Mesenchymal stem cell (in vitro differentiated cells and primary cell): ENCODE results near the gene PEX11G.
A peak's percentile ranks its signal among the peaks of the same experiment; 100 is the strongest.
"Not testable (repeated sequence)": the region's sequence is repeated elsewhere in the genome, so short reads cannot be mapped to it uniquely, and the experiment has no call there.

Source experiments
- DNase-seq: peaks from one replicate; pipeline ENCODE4 v3.0.0-alpha.2; 2013
- H2AFZ ChIP-seq: one replicate; pipeline ENCODE4 v1.6.1; 2013; ENCODE audit warnings: low read depth, mild to moderate bottlenecking, control low read depth, inconsistent platforms, low read length, moderate library complexity
- H2AK5ac ChIP-seq: 2 replicates; pipeline ENCODE4 v1.6.1; 2013; ENCODE audit warnings: low read length, moderate library complexity, mild to moderate bottlenecking, inconsistent platforms; ENCODE audit not compliant: severe bottlenecking
- H2BK120ac ChIP-seq: one replicate; pipeline ENCODE4 v1.6.1; 2013; ENCODE audit warnings: low read depth, mild to moderate bottlenecking, inconsistent platforms, low read length, moderate library complexity
- H2BK12ac ChIP-seq, 2 experiments: one replicate each; pipeline ENCODE4 v1.6.1; 2013; ENCODE audit warnings: inconsistent platforms in 2 of 2, low read length in 2 of 2, mild to moderate bottlenecking in 2 of 2, moderate library complexity in 2 of 2, control low read depth in 1 of 2
- H2BK15ac ChIP-seq: one replicate; pipeline ENCODE4 v1.6.1; 2013; ENCODE audit warnings: mild to moderate bottlenecking, low read depth, inconsistent platforms; ENCODE audit not compliant: poor library complexity, severe bottlenecking
- H2BK5ac ChIP-seq: 2 replicates; pipeline ENCODE4 v1.6.1; 2013; ENCODE audit warnings: low read depth, mild to moderate bottlenecking, low read length, control low read depth, inconsistent platforms; ENCODE audit not compliant: poor library complexity, severe bottlenecking
- H3K14ac ChIP-seq, 2 experiments: one replicate each; pipeline ENCODE4 v1.6.1; 2013; ENCODE audit warnings: inconsistent platforms in 2 of 2, low read length in 2 of 2, control low read depth in 1 of 2, mild to moderate bottlenecking in 1 of 2, moderate library complexity in 1 of 2
- H3K18ac ChIP-seq, 2 experiments: one replicate each; pipeline ENCODE4 v1.6.1; 2013; ENCODE audit warnings: inconsistent platforms in 2 of 2, low read length in 2 of 2, control low read depth in 1 of 2, low read depth in 1 of 2, mild to moderate bottlenecking in 1 of 2
- H3K23ac ChIP-seq, 2 experiments: one replicate each; pipeline ENCODE4 v1.6.1; 2013; ENCODE audit warnings: inconsistent platforms in 2 of 2, low read length in 2 of 2, mild to moderate bottlenecking in 2 of 2, moderate library complexity in 2 of 2, control low read depth in 1 of 2
- H3K27ac ChIP-seq: 2 replicates; pipeline ENCODE4 v1.5.1; 2013; ENCODE audit warnings: mild to moderate bottlenecking, moderate library complexity, low read length, control low read depth, inconsistent platforms; ENCODE audit not compliant: poor library complexity, severe bottlenecking
- H3K27me3 ChIP-seq, 2 experiments: 2 replicates each; pipeline versions ENCODE4 v1.6.1 to v1.7.0; 2013; ENCODE audit warnings: low read length in 2 of 2, mild to moderate bottlenecking in 2 of 2, moderate library complexity in 2 of 2, control low read depth in 1 of 2, inconsistent platforms in 1 of 2; ENCODE audit not compliant: control insufficient read depth in 1 of 2, insufficient read depth in 1 of 2
- H3K36me3 ChIP-seq, 2 experiments: 2 replicates each; pipeline versions ENCODE4 v1.6.1 to v1.7.0; 2013; ENCODE audit warnings: low read length in 2 of 2, control low read depth in 1 of 2, inconsistent platforms in 1 of 2, low read depth in 1 of 2, mild to moderate bottlenecking in 1 of 2; ENCODE audit not compliant: insufficient read depth in 2 of 2, control insufficient read depth in 1 of 2
- H3K4ac ChIP-seq, 2 experiments: one replicate each; pipeline ENCODE4 v1.6.1; 2013; ENCODE audit warnings: inconsistent platforms in 2 of 2, low read length in 2 of 2, mild to moderate bottlenecking in 2 of 2, moderate library complexity in 2 of 2, control low read depth in 1 of 2, low read depth in 1 of 2
- H3K4me1 ChIP-seq: 2 replicates; pipeline ENCODE4 v1.6.1; 2013; ENCODE audit warnings: low read depth, low read length, control low read depth; ENCODE audit not compliant: control insufficient read depth, insufficient read depth
- H3K4me2 ChIP-seq: 2 replicates; pipeline ENCODE4 v1.6.1; 2013; ENCODE audit warnings: low read length, mild to moderate bottlenecking, inconsistent platforms; ENCODE audit not compliant: poor library complexity, severe bottlenecking
- H3K4me3 ChIP-seq, 2 experiments: 2 replicates each; pipeline versions ENCODE4 v1.5.1 to v1.7.0; 2013; ENCODE audit warnings: low read length in 2 of 2, mild to moderate bottlenecking in 2 of 2, control low read depth in 1 of 2, low read depth in 1 of 2; ENCODE audit not compliant: insufficient read depth in 1 of 2
- H3K79me1 ChIP-seq: replicated peaks from 2 replicates; pipeline ENCODE4 v1.6.1; 2013; ENCODE audit warnings: mild to moderate bottlenecking, control low read depth, low read length, inconsistent platforms; ENCODE audit not compliant: poor library complexity, severe bottlenecking
- H3K9ac ChIP-seq: 2 replicates; pipeline ENCODE4 v1.7.0; 2013; ENCODE audit warnings: mild to moderate bottlenecking, low read length, moderate library complexity
- H3K9me3 ChIP-seq: 2 replicates; pipeline ENCODE4 v1.7.0; 2013; ENCODE audit warnings: mild to moderate bottlenecking, low read length; ENCODE audit not compliant: control insufficient read depth
- H4K8ac ChIP-seq: one replicate; pipeline ENCODE4 v1.6.1; 2013; ENCODE audit warnings: inconsistent platforms, mild to moderate bottlenecking, low read length, moderate library complexity
- H4K91ac ChIP-seq: one replicate; pipeline ENCODE4 v1.6.1; 2013; ENCODE audit warnings: mild to moderate bottlenecking, low read length, inconsistent platforms
- WGBS: methylation state at CpG from one replicate; pipeline ENCODE4 v1.1.7; 2013; ENCODE audit warnings: mixed read lengths; 5-methylcytosine and 5-hydroxymethylcytosine counted together

PEX11G gene

DNA sequence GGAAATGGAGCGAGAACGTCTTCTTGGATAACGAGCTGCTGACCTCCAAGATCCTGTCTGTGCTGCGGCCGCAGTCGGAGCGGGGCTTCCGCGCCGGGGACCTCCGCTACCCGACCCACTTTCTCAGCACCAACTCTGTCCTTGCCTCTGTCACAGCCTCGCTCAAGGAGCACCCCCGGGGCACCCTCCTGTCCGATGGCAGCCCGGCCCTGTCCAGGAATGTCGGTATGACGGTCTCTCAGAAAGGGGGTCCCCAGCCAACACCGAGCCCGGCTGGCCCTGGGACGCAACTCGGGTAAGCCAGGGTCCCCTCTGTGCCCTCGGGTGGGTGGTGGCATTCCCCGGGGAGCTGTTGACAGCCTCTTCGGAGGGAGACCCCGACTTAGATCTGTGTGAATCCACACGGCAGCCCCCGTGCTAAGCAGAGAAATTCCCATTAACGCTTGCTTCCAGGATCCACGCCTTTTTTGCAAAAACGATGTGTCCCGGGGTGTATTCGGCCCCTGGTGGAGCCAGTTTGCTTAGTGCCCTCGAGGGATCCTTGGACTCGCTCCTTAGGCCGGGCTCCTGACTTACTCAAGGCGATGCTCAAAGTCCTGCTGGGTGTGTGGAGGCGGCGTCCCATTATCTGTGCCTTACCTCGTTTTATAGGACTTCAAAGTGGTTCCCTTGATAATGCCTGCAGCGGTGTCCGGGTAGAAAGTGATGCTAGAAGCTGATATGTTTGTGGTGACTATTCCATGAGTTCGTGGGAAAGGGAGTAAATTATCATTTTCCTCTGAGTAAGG, 48.5 kb downstream of the PEX11G start:
- no peak overlapping the region for H2BK15ac ChIP-seq
- H4K91ac ChIP-seq, result peak overlapping the region; percentile 10
- H3K9me3 ChIP-seq, result no peaks in the 10 kb centered on the region
- H3K23ac ChIP-seq, result no peak overlapping the region
- H3K9ac ChIP-seq, result no peak overlapping the region
- no peak overlapping the region for H3K4ac ChIP-seq
- H3K4me2 ChIP-seq, result no peak overlapping the region
- H2AK5ac ChIP-seq, result no peak overlapping the region
- no peaks in the 10 kb centered on the region for H3K27me3 ChIP-seq
- no peak for DNase-seq
- no peak overlapping the region for H3K4me3 ChIP-seq
- peaks cover 43 to 56% of the 10 kb centered on the region in 2 experiments for H3K36me3 ChIP-seq
- H3K27ac ChIP-seq, result no peak overlapping the region
- H2BK12ac ChIP-seq, result no peak overlapping the region
- H2BK120ac ChIP-seq, result no peak overlapping the region
- peaks cover under 1% of the 10 kb centered on the region for H3K4me1 ChIP-seq
- WGBS, result 95% methylated on average over 40 of the region's 43 CpGs
- H2BK5ac ChIP-seq, result no peak overlapping the region
- H3K79me1 ChIP-seq, result peaks cover 28% of the 10 kb centered on the region
- peak overlapping the region; percentile 46 for H4K8ac ChIP-seq
- no peak overlapping the region for H3K14ac ChIP-seq
- H3K18ac ChIP-seq, result no peak overlapping the region
- no peak overlapping the region for H2AFZ ChIP-seq

DNA sequence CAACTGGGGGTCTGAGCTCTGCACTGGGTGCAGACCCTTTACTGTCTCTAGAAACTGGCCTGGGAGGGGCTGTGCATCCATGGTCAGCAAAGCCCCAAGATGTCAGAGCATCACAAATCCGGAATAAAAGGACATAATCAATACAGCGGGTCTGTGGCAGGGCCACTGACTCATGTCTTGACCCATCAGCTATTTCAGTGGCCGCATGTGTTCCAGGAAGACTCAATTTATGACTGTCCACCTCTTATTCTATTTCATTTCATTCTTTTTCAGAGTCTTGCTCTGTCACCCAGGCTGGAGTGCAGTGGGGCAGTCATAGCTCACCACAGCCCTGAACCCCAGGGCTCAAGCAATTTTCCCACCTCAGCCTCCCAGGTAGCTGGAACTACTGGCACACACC, 53.2 kb downstream of the PEX11G start:
- no peak overlapping the region for H3K4me2 ChIP-seq
- no peak overlapping the region for H4K91ac ChIP-seq
- H3K18ac ChIP-seq, result no peak overlapping the region
- H3K36me3 ChIP-seq, result peaks cover 4 to 26% of the 10 kb centered on the region in 2 experiments
- peaks cover 3% of the 10 kb centered on the region for H3K4me1 ChIP-seq
- H2AFZ ChIP-seq, result no peak overlapping the region
- no peak overlapping the region for H2AK5ac ChIP-seq
- H2BK5ac ChIP-seq, result no peak overlapping the region
- H3K79me1 ChIP-seq, result peaks cover 38% of the 10 kb centered on the region
- H3K4ac ChIP-seq, result no peak overlapping the region
- H3K4me3 ChIP-seq, result no peak overlapping the region
- no peak overlapping the region for H3K9ac ChIP-seq
- no peak overlapping the region for H2BK12ac ChIP-seq
- no peak overlapping the region for H3K23ac ChIP-seq
- H3K27ac ChIP-seq, result no peak overlapping the region
- H3K14ac ChIP-seq, result no peak overlapping the region
- H2BK120ac ChIP-seq, result no peak overlapping the region
- WGBS, result 92% methylated on average over 3 of the region's 3 CpGs
- no peak overlapping the region for H4K8ac ChIP-seq
- H2BK15ac ChIP-seq, result no peak overlapping the region
- H3K27me3 ChIP-seq, result no peaks in the 10 kb centered on the region
- H3K9me3 ChIP-seq, result no peaks in the 10 kb centered on the region
- no peak for DNase-seq

DNA sequence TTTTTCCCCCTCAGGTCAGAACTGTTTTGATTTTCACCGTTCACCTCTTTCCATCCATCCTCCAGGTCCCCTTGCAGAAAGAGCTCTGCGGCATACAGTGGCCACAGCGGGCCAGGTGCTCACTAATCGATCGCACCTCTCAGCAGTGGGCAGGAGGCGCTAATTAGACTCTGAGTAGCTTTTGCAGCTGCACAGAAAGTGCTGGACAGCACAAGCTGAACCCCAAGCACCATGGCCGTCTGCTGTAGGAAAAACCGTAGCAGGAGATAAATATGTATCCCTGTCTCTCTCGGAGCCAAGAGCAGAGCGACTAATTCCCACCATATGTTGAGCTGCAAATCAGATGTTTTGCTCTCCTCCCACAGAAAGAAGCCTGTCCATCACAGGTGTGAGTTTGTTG, 54.4 kb downstream of the PEX11G start:
- Histone ChIP-seq H3K18ac (no peak overlapping the region), H3K27me3 (no peaks in the 10 kb centered on the region), H2AK5ac (no peak overlapping the region), H3K4me3 (no peak overlapping the region), H3K9me3 (no peaks in the 10 kb centered on the region), H3K4me2 (no peak overlapping the region), H3K36me3 (peaks cover 0 to 17% of the 10 kb centered on the region in 2 experiments), H3K9ac (no peak overlapping the region), H2AFZ (no peak overlapping the region), H3K4ac (no peak overlapping the region), H4K91ac (no peak overlapping the region), H3K23ac (no peak overlapping the region), H3K79me1 (peaks cover 35% of the 10 kb centered on the region), H3K4me1 (peaks cover 3% of the 10 kb centered on the region), H2BK5ac (no peak overlapping the region), H3K14ac (no peak overlapping the region), H2BK12ac (no peak overlapping the region), H2BK15ac (no peak overlapping the region), H2BK120ac (no peak overlapping the region), H3K27ac (no peak overlapping the region), H4K8ac (no peak overlapping the region)
- DNase-seq, result no peak
- 93% methylated on average over 10 of the region's 10 CpGs for WGBS

DNA sequence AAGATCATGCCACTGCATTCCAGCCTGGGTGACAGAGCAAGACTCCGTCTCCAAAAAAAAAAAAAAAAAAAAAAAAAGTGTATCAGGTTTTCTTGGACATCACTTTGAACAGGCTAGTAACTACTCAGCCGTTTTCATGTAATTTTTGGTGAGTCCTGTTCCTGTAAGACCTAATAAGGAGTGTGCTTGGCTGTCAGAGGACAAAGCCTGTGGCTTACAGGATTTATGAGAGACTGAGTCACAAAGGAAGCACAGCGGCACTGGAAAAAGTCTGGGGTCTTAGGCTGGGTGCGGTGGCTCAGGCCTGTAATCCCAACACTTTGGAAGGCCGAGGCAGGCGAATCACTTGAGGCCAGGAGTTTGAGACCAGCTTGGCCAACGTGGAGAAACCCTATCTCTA, 55.4 kb downstream of the PEX11G start:
- H3K9me3 ChIP-seq, H2BK5ac ChIP-seq, H3K14ac ChIP-seq, H4K91ac ChIP-seq, H3K23ac ChIP-seq, H3K4me3 ChIP-seq, H3K27me3 ChIP-seq, H3K9ac ChIP-seq, H2AK5ac ChIP-seq, H3K4me1 ChIP-seq, H3K4me2 ChIP-seq, H4K8ac ChIP-seq, H3K4ac ChIP-seq, H2BK120ac ChIP-seq, H2BK15ac ChIP-seq, H3K18ac ChIP-seq, H2BK12ac ChIP-seq, H3K27ac ChIP-seq, H2AFZ ChIP-seq: not testable (repeated sequence)
- 68% methylated on average over 6 of the region's 7 CpGs for WGBS
- peaks cover 0 to 18% of the 10 kb centered on the region in 2 experiments for H3K36me3 ChIP-seq
- H3K79me1 ChIP-seq, result peaks cover 41% of the 10 kb centered on the region
- peak; percentile 65 for DNase-seq
